Prostate gland (tissue), 2 donors: ENCODE results near the gene TNFRSF13B. TPM values are rescaled to one million over a fixed set of nuclear protein-coding genes. Genes with fewer than 3 reads are reported as not detected.
"Not testable (repeated sequence)": the region's sequence is repeated elsewhere in the genome, so short reads cannot be mapped to it uniquely, and the experiment has no call there.

Source experiments
- DNase-seq: peaks from one replicate; pipeline ENCODE4 v3.0.0-alpha.2; 2019; ENCODE audit warnings: low spot score
- H3K27ac ChIP-seq, 2 donors: fragments of 200-600 bp; sonication (generic); 2 replicates each; pipeline ENCODE4 v1.5.1; 2017 to 2019
- H3K27me3 ChIP-seq: fragments of 200-600 bp; sonication (generic); replicated peaks from 2 replicates; pipeline ENCODE4 v1.5.1; 2019; ENCODE audit not compliant: insufficient read depth
- H3K36me3 ChIP-seq, 2 donors: fragments of 200-600 bp; sonication (generic); 1 replicate in 1 of 2; 2 replicates in 1 of 2; pipeline versions ENCODE4 v1.5.1 to v1.8.1; 2017 to 2019
- H3K4me1 ChIP-seq: fragments of 200-600 bp; sonication (generic); replicated peaks from 2 replicates; pipeline ENCODE4 v1.5.1; 2019
- H3K4me3 ChIP-seq, 2 donors: fragments of 200-600 bp; sonication (generic); 2 replicates each; pipeline ENCODE4 v1.5.1; 2017 to 2019
- H3K9me3 ChIP-seq: fragments of 200-600 bp; sonication (generic); 2 replicates; pipeline ENCODE4 v1.5.1; 2017
- POLR2A ChIP-seq: fragments of 450-650 bp; IDR thresholded peaks from one replicate; pipeline ENCODE4 v1.6.1; 2016; ENCODE audit warnings: antibody characterized with exemption, mild to moderate bottlenecking
- POLR2AphosphoS5 ChIP-seq: sonication (generic); formaldehyde crosslinking; IDR thresholded peaks from one replicate; pipeline ENCODE4 v1.6.1; 2017; ENCODE audit warnings: antibody characterized with exemption
- WGBS: methylation state at CpG from one replicate; pipeline ENCODE4 v1.1.5; 2018; 5-methylcytosine and 5-hydroxymethylcytosine counted together
- intact Hi-C: fragments of 100-400 bp; cut with DNase I; formaldehyde crosslinking; loops from one replicate; pipeline ENCODE4 v1.14.2; 2022
- total RNA-seq, 2 donors: library from RNA; depleted of rRNA; stranded (reverse); fragments of >200 nt; gene quantifications; one replicate each; pipeline ENCODE4 v1.1.0, GENCODE V29; 2016
- TF ChIP-seq, protein P1 (sequence below), 4 experiments: fragments of 200-600 bp in 2 of 4; fragments of 450-650 bp in 2 of 4; sonication (generic) in 2 of 4; IDR thresholded peaks; 1 replicate in 3 of 4; 2 replicates in 1 of 4; pipeline ENCODE4 v1.5.1; 2016 to 2019; ENCODE audit warnings: antibody characterized with exemption in 4 of 4, mild to moderate bottlenecking in 2 of 4, moderate library complexity in 2 of 4

Gene TNFRSF13B
- total RNA-seq, 2 donors from 2014 or later, result not detected

DNA sequence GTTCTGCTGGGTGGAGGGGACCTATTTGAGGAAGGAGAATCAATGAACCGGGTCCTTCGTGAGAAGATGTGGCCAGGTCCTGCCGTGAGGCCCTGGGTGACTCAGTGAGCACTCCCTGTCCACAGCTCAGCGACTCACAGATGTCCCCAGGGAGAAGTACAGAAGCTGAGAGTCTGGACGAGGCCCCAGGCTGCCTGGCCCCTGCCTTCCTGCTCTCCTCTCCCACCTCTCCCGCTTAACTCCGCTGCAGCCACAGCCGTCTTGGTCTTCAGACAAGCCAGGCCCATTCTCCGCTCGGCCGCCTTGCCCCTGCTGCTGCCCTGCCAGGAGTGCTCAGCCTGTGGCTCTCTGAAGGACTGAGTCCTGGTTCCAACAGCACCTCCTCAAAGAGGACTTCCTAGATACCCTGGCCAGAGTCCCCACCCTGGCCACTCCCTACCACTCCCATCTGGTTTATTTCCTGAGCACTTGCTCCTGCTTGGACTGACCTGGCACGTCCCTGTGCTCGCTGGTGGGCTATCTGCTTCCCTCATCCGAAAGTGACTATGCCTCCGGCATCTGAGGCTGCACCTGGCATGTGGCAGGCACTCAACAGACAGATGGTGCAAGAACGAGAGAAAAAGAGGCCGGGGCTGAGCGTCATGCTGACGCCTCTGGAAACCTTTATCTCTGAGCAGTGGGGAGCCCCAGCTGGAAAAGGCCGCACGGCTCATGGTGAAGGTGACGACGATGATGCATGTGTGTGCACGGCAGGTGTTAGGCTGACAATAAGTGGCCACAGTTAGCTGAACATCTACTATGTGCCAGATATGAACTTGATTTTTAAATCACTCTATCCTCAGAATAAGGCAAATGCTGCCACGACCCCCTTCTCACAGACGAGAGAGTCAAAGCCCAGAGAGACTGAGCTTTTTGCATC is 9.2 kb upstream of the TNFRSF13B start:
- intact Hi-C loops, result loop anchor here (10.0 kb wide), 1 partner anchor 396 kb away; no protein-coding TSS in a partner anchor
- Histone ChIP-seq H3K27me3 (no peaks in the 10 kb centered on the region), H3K27ac (no peak overlapping the region), H3K4me1 (no peaks in the 10 kb centered on the region), H3K4me3 (no peak overlapping the region), H3K9me3 (no peaks in the 10 kb centered on the region), H3K36me3 (no peaks in the 10 kb centered on the region)
- no peak for TF ChIP-seq POLR2AphosphoS5
- TF ChIP-seq, protein P1, sequence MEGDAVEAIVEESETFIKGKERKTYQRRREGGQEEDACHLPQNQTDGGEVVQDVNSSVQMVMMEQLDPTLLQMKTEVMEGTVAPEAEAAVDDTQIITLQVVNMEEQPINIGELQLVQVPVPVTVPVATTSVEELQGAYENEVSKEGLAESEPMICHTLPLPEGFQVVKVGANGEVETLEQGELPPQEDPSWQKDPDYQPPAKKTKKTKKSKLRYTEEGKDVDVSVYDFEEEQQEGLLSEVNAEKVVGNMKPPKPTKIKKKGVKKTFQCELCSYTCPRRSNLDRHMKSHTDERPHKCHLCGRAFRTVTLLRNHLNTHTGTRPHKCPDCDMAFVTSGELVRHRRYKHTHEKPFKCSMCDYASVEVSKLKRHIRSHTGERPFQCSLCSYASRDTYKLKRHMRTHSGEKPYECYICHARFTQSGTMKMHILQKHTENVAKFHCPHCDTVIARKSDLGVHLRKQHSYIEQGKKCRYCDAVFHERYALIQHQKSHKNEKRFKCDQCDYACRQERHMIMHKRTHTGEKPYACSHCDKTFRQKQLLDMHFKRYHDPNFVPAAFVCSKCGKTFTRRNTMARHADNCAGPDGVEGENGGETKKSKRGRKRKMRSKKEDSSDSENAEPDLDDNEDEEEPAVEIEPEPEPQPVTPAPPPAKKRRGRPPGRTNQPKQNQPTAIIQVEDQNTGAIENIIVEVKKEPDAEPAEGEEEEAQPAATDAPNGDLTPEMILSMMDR (IDR thresholded peaks at IDR 0.05), result no peak
- no peak for TF ChIP-seq POLR2A
- WGBS, result 84% methylated on average over 26 of the region's 26 CpGs
- DNase-seq, result no peak

DNA sequence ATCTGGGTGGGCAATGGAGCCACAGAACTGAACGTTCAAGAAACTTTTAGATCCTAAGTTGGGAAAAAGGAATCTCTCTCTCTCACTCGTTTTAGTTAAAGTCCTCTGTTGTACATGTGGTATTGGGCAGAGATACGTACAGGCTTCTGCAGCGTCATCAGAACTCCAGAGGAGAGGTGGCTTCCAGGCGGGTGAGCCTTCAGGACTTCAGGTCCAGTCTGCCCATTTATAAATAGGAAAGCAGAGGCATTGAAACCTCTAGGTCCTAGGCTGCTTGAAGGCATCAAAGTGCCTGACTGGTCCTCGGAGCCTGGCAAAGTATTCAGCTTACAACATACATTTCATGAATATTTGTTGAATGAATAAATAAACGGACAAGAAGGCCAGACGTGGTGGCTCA is 8.1 kb upstream of the TNFRSF13B start:
- WGBS, result 75% methylated on average over 8 of the region's 8 CpGs
- H3K36me3 ChIP-seq, result no peaks in the 10 kb centered on the region
- no peak overlapping the region for H3K4me3 ChIP-seq
- intact Hi-C loops, result loop anchor here (10.0 kb wide), 1 partner anchor 395 kb away; no protein-coding TSS in a partner anchor
- H3K4me1 ChIP-seq, result no peaks in the 10 kb centered on the region
- H3K27ac ChIP-seq, result no peak overlapping the region
- no peak for DNase-seq
- no peaks in the 10 kb centered on the region for H3K27me3 ChIP-seq
- H3K9me3 ChIP-seq, result no peaks in the 10 kb centered on the region
- no peak for TF ChIP-seq POLR2AphosphoS5
- TF ChIP-seq, protein P1 (IDR thresholded peaks at IDR 0.05), result no peak
- no peak for TF ChIP-seq POLR2A

DNA sequence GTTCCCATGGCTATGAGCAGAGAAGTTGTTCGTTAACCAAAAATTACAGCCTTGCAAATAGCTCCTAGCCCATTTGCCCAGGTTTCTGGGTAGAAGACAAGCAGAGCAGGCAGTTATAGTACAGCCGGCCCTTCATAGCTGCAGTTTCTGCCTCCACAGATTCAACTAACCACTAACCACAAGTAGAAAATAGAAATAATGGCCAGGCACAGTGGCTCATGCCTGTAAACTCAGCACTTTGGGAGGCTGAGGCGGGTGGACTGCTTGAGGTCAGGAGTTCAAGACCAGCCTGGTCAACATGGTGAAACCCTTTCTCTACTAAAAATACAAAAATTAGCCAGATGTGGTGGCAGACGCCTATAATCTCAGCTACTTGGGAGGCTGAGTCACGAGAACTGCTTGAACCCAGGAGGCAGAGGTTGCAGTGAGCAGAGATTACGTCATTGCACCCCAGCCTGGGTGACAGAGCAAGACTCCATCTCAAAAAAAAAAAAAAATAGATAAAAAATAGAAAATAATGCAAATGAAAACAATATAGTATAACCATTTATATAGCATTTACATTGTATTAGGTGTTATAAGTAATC is 7.4 kb upstream of the TNFRSF13B start:
- intact Hi-C loops, H3K27me3 ChIP-seq, H3K27ac ChIP-seq, H3K36me3 ChIP-seq, H3K4me1 ChIP-seq, H3K4me3 ChIP-seq, H3K9me3 ChIP-seq, DNase-seq: not testable (repeated sequence)
- 94% methylated on average over 6 of the region's 6 CpGs for WGBS

DNA sequence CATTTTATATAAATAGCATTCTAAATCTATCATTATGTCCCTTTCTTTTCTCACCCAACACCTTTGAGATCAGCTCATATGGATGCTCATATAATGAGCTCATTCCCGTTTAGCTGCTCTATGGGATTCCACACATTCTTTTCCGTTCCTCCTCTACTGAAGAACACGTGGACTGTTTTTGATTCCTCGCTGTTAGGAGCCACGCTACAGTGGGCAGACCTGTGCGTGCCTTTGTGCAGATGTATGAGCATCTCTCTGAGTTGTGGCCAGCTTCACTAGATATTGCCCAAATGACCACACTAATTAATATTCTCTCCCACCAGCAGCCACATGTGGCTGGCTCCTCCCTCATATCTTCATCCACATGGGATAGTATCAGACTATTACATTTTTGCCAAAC is 6.0 kb upstream of the TNFRSF13B start:
- intact Hi-C loops, result no loop called here
- DNase-seq, result no peak
- Histone ChIP-seq H3K9me3 (no peaks in the 10 kb centered on the region), H3K36me3 (no peaks in the 10 kb centered on the region), H3K27me3 (no peaks in the 10 kb centered on the region), H3K27ac (no peak overlapping the region), H3K4me1 (no peaks in the 10 kb centered on the region), H3K4me3 (no peak overlapping the region)
- WGBS, result 55% methylated on average over 6 of the region's 6 CpGs
- TF ChIP-seq, protein P1 (IDR thresholded peaks at IDR 0.05), result no peak
- TF ChIP-seq POLR2AphosphoS5 (no peak), POLR2A (no peak)

DNA sequence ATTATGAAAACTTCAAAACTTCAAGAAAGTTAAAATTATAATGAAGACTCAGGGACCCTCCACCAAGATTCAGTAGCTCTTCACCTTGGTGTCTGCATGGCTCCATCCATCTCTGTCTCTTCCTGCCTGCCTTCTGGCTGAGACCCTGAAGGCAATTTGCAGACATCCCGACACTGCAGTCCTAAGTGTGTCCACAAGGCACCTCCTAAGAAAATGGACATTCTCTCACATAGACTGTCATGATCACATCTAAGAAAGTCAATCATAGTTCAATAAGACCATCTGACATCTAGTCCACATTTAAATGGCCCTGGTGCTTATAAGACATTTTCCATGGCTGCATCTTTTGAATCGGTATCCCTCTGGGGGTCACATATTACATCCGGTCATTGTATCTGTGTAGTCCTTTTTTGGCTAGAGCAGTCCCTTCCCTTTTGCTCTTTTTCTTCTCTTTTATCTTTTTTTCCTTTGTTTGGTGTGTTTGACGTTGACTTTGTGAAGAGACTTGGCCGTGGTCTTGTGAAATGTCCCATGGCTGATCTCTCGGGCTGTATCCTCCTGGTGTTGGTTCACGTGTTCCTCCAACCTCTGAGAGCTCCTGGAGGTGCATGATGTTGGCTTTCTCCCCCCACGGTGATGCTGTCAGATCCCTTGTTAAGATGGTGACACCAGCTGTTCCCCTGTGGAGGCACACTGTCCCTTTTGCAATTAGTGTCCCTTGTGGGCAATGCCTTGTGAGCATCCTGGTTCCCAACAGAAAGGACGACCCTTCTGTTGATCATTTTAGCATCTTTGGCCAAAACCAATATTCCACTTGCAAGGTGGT is 5.0 kb upstream of the TNFRSF13B start:
- WGBS, result 87% methylated on average over 9 of the region's 9 CpGs
- intact Hi-C loops, result no loop called here
- no peak overlapping the region for H3K4me3 ChIP-seq
- H3K27ac ChIP-seq, result no peak overlapping the region
- DNase-seq, result no peak
- no peaks in the 10 kb centered on the region for H3K36me3 ChIP-seq
- no peaks in the 10 kb centered on the region for H3K9me3 ChIP-seq
- H3K4me1 ChIP-seq, result no peaks in the 10 kb centered on the region
- H3K27me3 ChIP-seq, result no peaks in the 10 kb centered on the region
- TF ChIP-seq POLR2AphosphoS5 (no peak), POLR2A (no peak)
- TF ChIP-seq, protein P1 (IDR thresholded peaks at IDR 0.05), result no peak
